Jurkat, Clone E6-1 (cell line): ENCODE results near the gene KRTAP6-1.

ENCODE experiments used
- DNase-seq: peaks from one replicate; pipeline ENCODE4 v3.0.0-alpha.2; 2011; ENCODE audit warnings: low read depth, low spot score
- H3K4me3 ChIP-seq: 2 replicates; pipeline ENCODE4 v1.5.1; 2011; ENCODE audit warnings: mild to moderate bottlenecking, low read length, control low read depth, moderate library complexity

The KRTAP6-1 gene

GRCh38 chr21:30582870-30583269 lies 30.9 kb downstream of the KRTAP6-1 start:
- no peak overlapping the region for H3K4me3 ChIP-seq
- DNase-seq, result no peak

GRCh38 chr21:30580132-30580531 lies 33.6 kb downstream of the KRTAP6-1 start:
- no peak for DNase-seq
- no peak overlapping the region for H3K4me3 ChIP-seq

- no peak overlapping the region for H3K4me3 ChIP-seq
- no peak for DNase-seq
These were observed 34.4 kb downstream of the KRTAP6-1 start for GRCh38 chr21:30579346-30579745.

GRCh38 chr21:30577766-30578165 lies 36.0 kb downstream of the KRTAP6-1 start:
- no peak for DNase-seq
- H3K4me3 ChIP-seq, result no peak overlapping the region

- H3K4me3 ChIP-seq, result no peak overlapping the region
- DNase-seq, result no peak
These were observed 46.1 kb downstream of the KRTAP6-1 start for GRCh38 chr21:30567617-30568016.

- no peak for DNase-seq
- no peak overlapping the region for H3K4me3 ChIP-seq
These were observed 50.1 kb downstream of the KRTAP6-1 start for GRCh38 chr21:30563630-30564029.
